Measurements from ENCODE around the gene PANK4.

GRCh38 chr1:2474104-2474844 lies 52.1 kb downstream of the PANK4 start:
- no peak for TF ChIP-seq TAF1 (IDR thresholded peaks at IDR 0.05; ENCODE audit: low read depth)
- TF ChIP-seq CREB1 (IDR thresholded peaks at IDR 0.05; ENCODE audit: low read depth): no peak
- TF ChIP-seq EGR1 (IDR thresholded peaks at IDR 0.05): no peak
- TF ChIP-seq TEAD4 (IDR thresholded peaks at IDR 0.05): no peak
- no peak for TF ChIP-seq FOXM1 (IDR thresholded peaks at IDR 0.05; ENCODE audit: borderline replicate concordance, low read depth)
- no peak for TF ChIP-seq ZBTB7A (IDR thresholded peaks at IDR 0.05; ENCODE audit: low read depth)
- no peak for TF ChIP-seq CEBPB (IDR thresholded peaks at IDR 0.05)
